ENCODE results near the gene C2CD2. TPM values are rescaled to one million over a fixed set of nuclear protein-coding genes. Genes with fewer than 3 reads are reported as not detected.

The C2CD2 gene
- total RNA-seq, 2 donors from 2014 or later, result 13.3 to 16.1 TPM

- H3K27ac ChIP-seq, result peak overlapping the region; percentile 42
- intact Hi-C loops (cut with DNase I), result no loop called here
- no peaks in the 10 kb centered on the region for H3K27me3 ChIP-seq
- no peaks in the 10 kb centered on the region for H3K36me3 ChIP-seq
- peaks cover 5% of the 10 kb centered on the region for H3K4me1 ChIP-seq
- no peak overlapping the region for H3K9ac ChIP-seq (ENCODE audit: low read depth in 2 of 2, low read length in 2 of 2)
- no peaks in the 10 kb centered on the region for H3K9me3 ChIP-seq
- no peak overlapping the region for H3K4me3 ChIP-seq
- no peak for TF ChIP-seq CTCF (IDR thresholded peaks at IDR 0.05)
- no peak for DNase-seq
These were observed 3.3 kb upstream of the C2CD2 start for GRCh38 chr21:41956926-41957729.

GRCh38 chr21:41955516-41955915 is 1.7 kb upstream of the C2CD2 start:
- no peak for DNase-seq
- TF ChIP-seq CTCF (IDR thresholded peaks at IDR 0.05), result no peak
- no peaks in the 10 kb centered on the region for H3K9me3 ChIP-seq
- no peak overlapping the region for H3K4me3 ChIP-seq
- no peaks in the 10 kb centered on the region for H3K27me3 ChIP-seq
- no peaks in the 10 kb centered on the region for H3K36me3 ChIP-seq
- H3K9ac ChIP-seq (ENCODE audit: low read depth in 2 of 2, low read length in 2 of 2), result no peak overlapping the region
- intact Hi-C loops (cut with DNase I), result no loop called here
- H3K4me1 ChIP-seq, result peaks cover 5% of the 10 kb centered on the region
- no peak overlapping the region for H3K27ac ChIP-seq

- H3K36me3 ChIP-seq, result no peaks in the 10 kb centered on the region
- DNase-seq, result no peak
- peaks cover 5% of the 10 kb centered on the region for H3K4me1 ChIP-seq
- intact Hi-C loops (cut with DNase I), result no loop called here
- H3K27me3 ChIP-seq, result no peaks in the 10 kb centered on the region
- H3K4me3 ChIP-seq, result no peak overlapping the region
- no peak for TF ChIP-seq CTCF (IDR thresholded peaks at IDR 0.05)
- no peak overlapping the region for H3K9ac ChIP-seq (ENCODE audit: low read depth in 2 of 2, low read length in 2 of 2)
- H3K9me3 ChIP-seq, result no peaks in the 10 kb centered on the region
- no peak overlapping the region for H3K27ac ChIP-seq
These were observed 1.1 kb upstream of the C2CD2 start for GRCh38 chr21:41954654-41955499.

- no peak overlapping the region for H3K27ac ChIP-seq
- intact Hi-C loops (cut with DNase I), result no loop called here
- no peaks in the 10 kb centered on the region for H3K9me3 ChIP-seq
- peak overlapping the region; percentile 71 for H3K4me3 ChIP-seq
- H3K4me1 ChIP-seq, result peaks cover 5% of the 10 kb centered on the region
- TF ChIP-seq CTCF (IDR thresholded peaks at IDR 0.05), result no peak
- no peaks in the 10 kb centered on the region for H3K27me3 ChIP-seq
- peak overlapping the region; percentile 59 to 88 for H3K9ac ChIP-seq (ENCODE audit: low read depth in 2 of 2, low read length in 2 of 2)
- H3K36me3 ChIP-seq, result no peaks in the 10 kb centered on the region
- DNase-seq, result no peak
These were observed 478 bp downstream of the C2CD2 start for GRCh38 chr21:41953249-41953830.

- H3K4me1 ChIP-seq, result peaks cover 5% of the 10 kb centered on the region
- intact Hi-C loops (cut with DNase I), result no loop called here
These were observed 1.1 kb downstream of the C2CD2 start for GRCh38 chr21:41952568-41953248.

More at GRCh38 chr21:41952568-41953248, 1.1 kb downstream of the C2CD2 start:
- TF ChIP-seq CTCF (IDR thresholded peaks at IDR 0.05), result no peak
- Histone ChIP-seq H3K36me3 (no peaks in the 10 kb centered on the region), H3K27me3 (no peaks in the 10 kb centered on the region), H3K9me3 (no peaks in the 10 kb centered on the region), H3K9ac (ENCODE audit: low read depth in 2 of 2, low read length in 2 of 2) (peak overlapping the region; percentile 59 to 88), H3K27ac (no peak overlapping the region), H3K4me3 (peak overlapping the region; percentile 71)
- DNase-seq, result peak; percentile 33

Measured in colonic mucosa (tissue), 4 donors.